Tibial nerve (tissue), 4 donors: Measurements from ENCODE around the gene ANO1.

Experiments
- CTCF ChIP-seq, 5 experiments: fragments of 200-600 bp in 3 of 5; fragments of 450-650 bp in 2 of 5; sonication (generic) in 3 of 5; IDR thresholded peaks; one replicate each; pipeline ENCODE4 v1.5.1; 2016 to 2019; ENCODE audit warnings: antibody characterized with exemption in 5 of 5, mild to moderate bottlenecking in 3 of 5, moderate library complexity in 2 of 5
- EP300 ChIP-seq, 2 donors: sonication (generic); formaldehyde crosslinking; IDR thresholded peaks; one replicate each; pipeline ENCODE4 v1.6.1; 2017; ENCODE audit warnings: antibody characterized with exemption in 2 of 2, mild to moderate bottlenecking in 1 of 2
- POLR2A ChIP-seq, 2 donors: fragments of 450-650 bp; IDR thresholded peaks; one replicate each; pipeline ENCODE4 v1.6.1; 2017; ENCODE audit warnings: antibody characterized with exemption in 2 of 2, mild to moderate bottlenecking in 2 of 2, moderate library complexity in 2 of 2

- TF ChIP-seq POLR2A (IDR thresholded peaks at IDR 0.05) (no peak), CTCF (IDR thresholded peaks at IDR 0.05) (no peak), EP300 (IDR thresholded peaks at IDR 0.05) (no peak)
These were observed 152.2 kb downstream of the ANO1 start for GRCh38 chr11:70230151-70230839.
